ENCODE measurements around the gene CHKA. TPM values are rescaled to one million over a fixed set of nuclear protein-coding genes. Genes with fewer than 3 reads are reported as not detected.

CHKA gene
- total and polyA plus RNA-seq, 2 donors (not counting 3 experiments of a cell fraction or from before 2014, with no cell fraction given): 21.4 to 25.1 TPM

- Histone ChIP-seq H3K79me2 (ENCODE audit: control insufficient read depth, insufficient read depth, low read length) (no peaks in the 10 kb centered on the region), H3K4me3 (replicated peaks in 1 of 3; ENCODE audit: insufficient read depth in 1 of 3, low read depth in 1 of 3, low read length in 3 of 3) (no peak overlapping the region), H3K9me1 (replicated peaks; ENCODE audit: control insufficient read depth, extremely low read depth, insufficient read depth, low read length) (no peaks in the 10 kb centered on the region), H2AFZ (ENCODE audit: low read depth, low read length) (no peak overlapping the region), H3K4me1 (ENCODE audit: control insufficient read depth, extremely low read depth, insufficient read depth, low read length) (no peaks in the 10 kb centered on the region), H3K27me3 (ENCODE audit: control insufficient read depth in 2 of 2, insufficient read depth in 2 of 2, low read length in 2 of 2) (no peaks in the 10 kb centered on the region), H3K4me2 (ENCODE audit: insufficient read depth, low read length) (no peak overlapping the region), H4K20me1 (replicated peaks; ENCODE audit: control insufficient read depth, extremely low read depth, insufficient read depth, low read length) (no peaks in the 10 kb centered on the region), H3K36me3 (ENCODE audit: control insufficient read depth in 2 of 2, extremely low read depth in 1 of 2, insufficient read depth in 2 of 2, low read length in 2 of 2) (peaks cover 0 to 17% of the 10 kb centered on the region in 2 experiments), H3K9ac (replicated peaks; ENCODE audit: extremely low read depth, insufficient read depth, low read length) (no peak overlapping the region), H3K27ac (ENCODE audit: insufficient read depth, low read depth, low read length) (no peak overlapping the region), H3K9me3 (replicated peaks; ENCODE audit: control insufficient read depth, insufficient read depth, low read length) (no peaks in the 10 kb centered on the region)
- intact Hi-C loops (cut with micrococcal nuclease): no loop called here
- no peak for DNase-seq (ENCODE audit: low read depth, low spot score)
- TF ChIP-seq MAX (IDR thresholded peaks at IDR 0.05; ENCODE audit: insufficient read depth, insufficient read length) (no peak), POLR2AphosphoS5 (IDR thresholded peaks at IDR 0.05; ENCODE audit: insufficient read depth, low read depth, low read length) (no peak), MYC (IDR thresholded peaks at IDR 0.05; ENCODE audit: low read depth, low read length) (no peak), JUN (IDR thresholded peaks at IDR 0.05; ENCODE audit: borderline replicate concordance, insufficient read depth, insufficient read length, low read depth) (no peak), FOS (IDR thresholded peaks at IDR 0.05; ENCODE audit: borderline replicate concordance, insufficient read depth, low read length) (no peak), POLR2A (IDR thresholded peaks at IDR 0.05; ENCODE audit: low read depth, low read length) (no peak), EZH2 (IDR thresholded peaks at IDR 0.05; ENCODE audit: borderline replicate concordance, low read depth, low read length, severe bottlenecking) (no peak), GATA2 (IDR thresholded peaks at IDR 0.05; ENCODE audit: insufficient read depth, insufficient read length, low read depth, low read length) (no peak)
- TF ChIP-seq, protein P1, sequence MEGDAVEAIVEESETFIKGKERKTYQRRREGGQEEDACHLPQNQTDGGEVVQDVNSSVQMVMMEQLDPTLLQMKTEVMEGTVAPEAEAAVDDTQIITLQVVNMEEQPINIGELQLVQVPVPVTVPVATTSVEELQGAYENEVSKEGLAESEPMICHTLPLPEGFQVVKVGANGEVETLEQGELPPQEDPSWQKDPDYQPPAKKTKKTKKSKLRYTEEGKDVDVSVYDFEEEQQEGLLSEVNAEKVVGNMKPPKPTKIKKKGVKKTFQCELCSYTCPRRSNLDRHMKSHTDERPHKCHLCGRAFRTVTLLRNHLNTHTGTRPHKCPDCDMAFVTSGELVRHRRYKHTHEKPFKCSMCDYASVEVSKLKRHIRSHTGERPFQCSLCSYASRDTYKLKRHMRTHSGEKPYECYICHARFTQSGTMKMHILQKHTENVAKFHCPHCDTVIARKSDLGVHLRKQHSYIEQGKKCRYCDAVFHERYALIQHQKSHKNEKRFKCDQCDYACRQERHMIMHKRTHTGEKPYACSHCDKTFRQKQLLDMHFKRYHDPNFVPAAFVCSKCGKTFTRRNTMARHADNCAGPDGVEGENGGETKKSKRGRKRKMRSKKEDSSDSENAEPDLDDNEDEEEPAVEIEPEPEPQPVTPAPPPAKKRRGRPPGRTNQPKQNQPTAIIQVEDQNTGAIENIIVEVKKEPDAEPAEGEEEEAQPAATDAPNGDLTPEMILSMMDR (IDR thresholded peaks at IDR 0.05; ENCODE audit: extremely low read depth in 1 of 2, insufficient read depth in 1 of 2, low read depth in 1 of 2, low read length in 2 of 2): no peak
- POLR2A ChIA-PET: no interaction called here
- no peak for FAIRE-seq
- BruUV-seq (replicated peaks): no TSS peak
- dilution Hi-C loops (cut with MboI; ENCODE audit: extremely low pct_ligation_motif_present, low sequenced_read_pairs): no loop called here
- CTCF ChIA-PET: interaction anchor here (1.9 kb wide), 2 partner anchors 12 to 50 kb away, joined by 4 to 6 read pairs; no protein-coding TSS in a partner anchor
Measured at GRCh38 chr11:68158580-68158979, 37.4 kb upstream of the CHKA start.

Data from endothelial cell of umbilical vein (primary cell).